Measurements from ENCODE around the gene ADAT2.

- no peak for TF ChIP-seq CTCF (IDR thresholded peaks at IDR 0.05; ENCODE audit: low read depth, low read length, poor library complexity, severe bottlenecking)
- TF ChIP-seq EZH2phosphoT487 (IDR thresholded peaks at IDR 0.05; ENCODE audit: borderline replicate concordance, low read length), result no peak
Observed at GRCh38 chr6:143485967-143486366, 35.5 kb upstream of the ADAT2 start.

Data from DOHH2 (cell line).